Neuronal stem cell (in vitro differentiated cells): ENCODE data around the gene HIP1.
"Not testable (repeated sequence)": the region's sequence is repeated elsewhere in the genome, so short reads cannot be mapped to it uniquely, and the experiment has no call there.

ENCODE experiments used
- DNase-seq: peaks from one replicate; pipeline ENCODE4 v3.0.0-alpha.2; 2013; ENCODE audit warnings: low spot score
- H2AFZ ChIP-seq: one replicate; pipeline ENCODE4 v1.6.1; 2013; ENCODE audit warnings: mild to moderate bottlenecking, low read length, inconsistent platforms
- H2AK5ac ChIP-seq: 2 replicates; pipeline ENCODE4 v1.6.1; 2013; ENCODE audit warnings: low read depth, mild to moderate bottlenecking, inconsistent platforms, low read length, moderate library complexity, mixed read lengths
- H2BK120ac ChIP-seq: 2 replicates; pipeline ENCODE4 v1.6.1; 2013; ENCODE audit warnings: low read depth, mild to moderate bottlenecking, inconsistent platforms, low read length, moderate library complexity, mixed read lengths
- H2BK12ac ChIP-seq: one replicate; pipeline ENCODE4 v1.6.1; 2013; ENCODE audit warnings: low read length, inconsistent platforms
- H2BK15ac ChIP-seq: 2 replicates; pipeline ENCODE4 v1.6.1; 2013; ENCODE audit warnings: mild to moderate bottlenecking, low read length, inconsistent platforms, mixed read lengths
- H2BK5ac ChIP-seq: one replicate; pipeline ENCODE4 v1.6.1; 2013; ENCODE audit warnings: inconsistent platforms, mild to moderate bottlenecking, low read length, moderate library complexity
- H3K14ac ChIP-seq: one replicate; pipeline ENCODE4 v1.6.1; 2013; ENCODE audit warnings: low read length, inconsistent platforms
- H3K18ac ChIP-seq: 2 replicates; pipeline ENCODE4 v1.6.1; 2013; ENCODE audit warnings: low read length, inconsistent platforms
- H3K23ac ChIP-seq: 2 replicates; pipeline ENCODE4 v1.6.1; 2013; ENCODE audit warnings: low read depth, mild to moderate bottlenecking, mixed read lengths, low read length, inconsistent platforms; ENCODE audit not compliant: poor library complexity
- H3K27ac ChIP-seq: replicated peaks from 3 replicates; pipeline ENCODE4 v1.5.1; 2013; ENCODE audit warnings: low read length, inconsistent platforms
- H3K27me3 ChIP-seq, 3 experiments: 2 replicates each; pipeline ENCODE4 v1.6.1; 2013; ENCODE audit warnings: low read length in 3 of 3, mild to moderate bottlenecking in 2 of 3, inconsistent platforms in 1 of 3, low read depth in 1 of 3, mixed read lengths in 1 of 3, moderate library complexity in 1 of 3; ENCODE audit not compliant: control insufficient read depth in 3 of 3, insufficient read depth in 3 of 3
- H3K36me3 ChIP-seq, 2 donors: replicated peaks in 1 of 2; 2 replicates each; pipeline ENCODE4 v1.6.1; 2013; ENCODE audit warnings: low read length in 2 of 2; ENCODE audit not compliant: control insufficient read depth in 2 of 2, insufficient read depth in 2 of 2
- H3K4ac ChIP-seq: 2 replicates; pipeline ENCODE4 v1.6.1; 2013; ENCODE audit warnings: inconsistent platforms, mild to moderate bottlenecking, low read length, moderate library complexity
- H3K4me1 ChIP-seq, 2 donors: 1 replicate in 1 of 2; 2 replicates in 1 of 2; pipeline ENCODE4 v1.6.1; 2013; ENCODE audit warnings: low read length in 2 of 2, low read depth in 1 of 2; ENCODE audit not compliant: control insufficient read depth in 2 of 2, insufficient read depth in 1 of 2
- H3K4me2 ChIP-seq: one replicate; pipeline ENCODE4 v1.6.1; 2013; ENCODE audit warnings: mild to moderate bottlenecking, low read length, inconsistent platforms; ENCODE audit not compliant: insufficient read depth, poor library complexity, severe bottlenecking
- H3K4me3 ChIP-seq, 2 donors: 2 replicates each; pipeline ENCODE4 v1.5.1; 2013; ENCODE audit warnings: low read length in 2 of 2, mild to moderate bottlenecking in 2 of 2, inconsistent platforms in 1 of 2, moderate library complexity in 1 of 2
- H3K79me1 ChIP-seq: one replicate; pipeline ENCODE4 v1.6.1; 2013; ENCODE audit warnings: low read depth, mild to moderate bottlenecking, inconsistent platforms, low read length, moderate library complexity
- H3K9ac ChIP-seq: one replicate; pipeline ENCODE4 v1.6.1; 2013; ENCODE audit warnings: mild to moderate bottlenecking, low read depth, low read length, inconsistent platforms; ENCODE audit not compliant: poor library complexity
- H3K9me3 ChIP-seq, 2 donors: replicated peaks in 1 of 2; 2 replicates each; pipeline versions ENCODE3 to v1.6.1; 2013; ENCODE audit warnings: low read length in 2 of 2, mild to moderate bottlenecking in 2 of 2, inconsistent platforms in 1 of 2, low read depth in 1 of 2, mixed read lengths in 1 of 2, moderate library complexity in 1 of 2; ENCODE audit not compliant: control insufficient read depth in 2 of 2, insufficient read depth in 1 of 2
- H4K8ac ChIP-seq: one replicate; pipeline ENCODE4 v1.6.1; 2013; ENCODE audit warnings: low read depth, mild to moderate bottlenecking, inconsistent platforms, low read length, moderate library complexity
- H4K91ac ChIP-seq: one replicate; pipeline ENCODE4 v1.6.1; 2013; ENCODE audit warnings: low read length, low read depth, mild to moderate bottlenecking, inconsistent platforms; ENCODE audit not compliant: poor library complexity
- WGBS, 2 donors: extraction: QIAGEN DNeasy Blood & Tissue Kit; methylation state at CpG; one replicate each; pipeline ENCODE4 v1.1.7; 2013; ENCODE audit warnings: missing lambda C conversion rate in 2 of 2, mixed read lengths in 1 of 2; ENCODE audit not compliant: insufficient read length in 2 of 2, insufficient replicate concordance in 1 of 2; ENCODE audit errors: extremely low coverage in 2 of 2; 5-methylcytosine and 5-hydroxymethylcytosine counted together

Gene HIP1

DNA sequence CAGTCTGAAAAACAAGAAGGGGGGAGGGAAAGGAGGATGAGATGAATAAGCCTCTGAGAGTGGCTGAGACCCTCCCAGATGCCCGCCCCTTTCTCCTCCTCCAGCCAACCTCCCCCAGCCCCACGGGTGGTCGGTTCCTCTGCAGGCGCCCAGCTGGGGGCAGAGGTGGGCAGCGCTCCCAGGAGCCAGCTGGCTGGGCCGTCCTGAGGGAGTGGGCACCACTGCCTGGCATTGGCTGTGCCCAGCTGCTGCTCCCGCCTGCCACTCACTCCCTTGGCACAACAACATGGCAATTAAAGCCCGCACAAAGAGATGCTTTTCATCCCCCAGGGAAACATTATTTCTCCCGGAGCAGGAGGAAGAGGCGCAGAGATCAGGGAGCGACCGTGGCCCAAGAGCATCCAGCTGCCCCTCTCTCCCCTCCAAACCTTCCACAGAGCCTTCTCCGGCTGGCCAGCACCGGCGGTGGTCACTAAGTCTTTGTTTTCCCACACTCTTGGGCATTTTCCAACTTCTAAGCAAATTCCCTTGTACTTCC, 139.4 kb downstream of the HIP1 start:
- WGBS, 2 donors, result no CpG with 5 or more reads among the region's 15 CpGs

DNA sequence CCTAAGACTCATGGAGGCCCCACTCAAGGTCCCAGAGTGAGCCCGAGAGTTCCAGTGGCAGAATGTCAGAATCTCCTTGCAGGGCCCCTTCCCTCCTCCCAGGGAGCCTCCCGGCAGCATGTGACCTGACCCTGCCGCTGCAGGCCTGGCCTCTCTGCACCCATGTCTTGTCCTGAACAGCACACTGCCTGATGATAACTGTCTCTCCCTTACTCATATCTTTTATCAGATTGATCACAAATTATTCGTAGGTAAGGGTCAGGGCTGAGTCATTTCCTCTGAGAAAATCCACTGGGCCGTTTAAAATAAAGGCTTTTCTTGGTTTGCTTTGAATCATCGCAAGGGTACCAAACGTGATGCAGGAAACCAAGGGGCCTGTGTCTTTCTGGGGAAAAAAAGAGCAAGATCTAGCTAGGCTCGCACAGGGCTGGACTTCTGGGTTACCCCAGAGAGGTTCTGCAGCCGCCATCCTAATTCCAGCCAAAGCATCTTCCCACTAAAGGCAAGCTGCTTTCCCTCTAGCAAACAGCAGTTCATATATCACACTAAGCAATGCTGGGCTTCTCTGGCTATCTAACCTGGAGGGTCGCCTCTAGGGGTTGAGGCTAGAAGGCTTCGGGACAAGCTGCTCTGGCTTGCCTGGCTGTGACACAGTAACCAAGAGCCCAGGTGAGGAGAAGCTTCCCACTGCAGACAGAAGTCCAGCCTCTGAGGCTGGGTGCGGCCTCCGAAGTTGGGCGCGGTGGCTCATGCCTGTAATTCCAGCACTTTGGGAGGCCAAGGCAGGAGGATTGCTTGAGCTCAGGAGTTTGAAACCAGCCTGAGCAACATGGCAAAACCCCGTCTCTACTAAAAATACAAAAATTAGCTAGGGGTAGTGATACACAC, 141.8 kb downstream of the HIP1 start:
- no CpG with 5 or more reads among the region's 16 CpGs for WGBS, 2 donors
- Histone ChIP-seq H2AFZ (no peak overlapping the region), H4K8ac (no peak overlapping the region)

More for the DNA sequence above, 139.4 kb downstream of the HIP1 start:
- peak; percentile 15 for DNase-seq
- no peaks in the 10 kb centered on the region for H3K27me3 ChIP-seq
- H3K27ac ChIP-seq, result peak overlapping the region; percentile 63
- H3K18ac ChIP-seq, result peak overlapping the region; percentile 82
- no peaks in the 10 kb centered on the region for H3K9me3 ChIP-seq
- no peak overlapping the region for H4K91ac ChIP-seq
- peak overlapping the region; percentile 26 for H2AFZ ChIP-seq
- no peak overlapping the region for H3K14ac ChIP-seq
- peaks cover 9 to 40% of the 10 kb centered on the region in 2 donors for H3K36me3 ChIP-seq
- peak overlapping the region; percentile 14 for H3K4me2 ChIP-seq
- H2BK5ac ChIP-seq, result no peak overlapping the region
- H3K4me3 ChIP-seq, result no peak overlapping the region
- peaks cover 3% of the 10 kb centered on the region for H3K79me1 ChIP-seq
- H3K4ac ChIP-seq, result no peak overlapping the region
- H3K9ac ChIP-seq, result no peak overlapping the region
- no peak overlapping the region for H2BK15ac ChIP-seq
- peaks cover 9 to 14% of the 10 kb centered on the region in 2 donors for H3K4me1 ChIP-seq
- H4K8ac ChIP-seq, result no peak overlapping the region
- H2BK12ac ChIP-seq, result no peak overlapping the region
- H3K23ac ChIP-seq, result no peak overlapping the region
- no peak overlapping the region for H2BK120ac ChIP-seq
- H2AK5ac ChIP-seq, result no peak overlapping the region

DNA sequence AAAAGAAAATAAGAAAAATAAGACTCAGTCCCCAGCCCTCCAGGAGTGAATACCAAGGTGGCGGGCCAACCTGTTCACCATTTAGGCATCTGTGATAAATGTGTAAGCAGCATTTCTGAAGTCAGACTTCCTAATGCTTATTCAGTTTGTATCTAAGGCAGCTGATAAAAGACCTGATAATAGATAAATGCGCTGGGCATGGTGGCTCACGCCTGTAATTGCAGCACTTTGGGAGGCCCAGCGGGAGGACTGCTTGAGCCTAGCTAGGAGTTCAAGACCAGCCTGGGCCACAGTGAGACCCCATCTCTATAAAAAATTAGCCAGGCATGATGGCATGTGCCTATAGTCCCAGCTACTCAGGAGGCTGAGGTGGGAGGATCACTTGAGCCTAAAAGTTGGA, 143.0 kb downstream of the HIP1 start:
- no peak overlapping the region for H2AK5ac ChIP-seq
- WGBS, 2 donors, result no CpG with 5 or more reads among the region's 4 CpGs

More for the DNA sequence above, 141.8 kb downstream of the HIP1 start:
- Histone ChIP-seq H2BK15ac (no peak overlapping the region), H3K9me3 (no peaks in the 10 kb centered on the region), H3K79me1 (peaks cover 3% of the 10 kb centered on the region), H3K4ac (no peak overlapping the region), H3K27me3 (no peaks in the 10 kb centered on the region), H3K9ac (no peak overlapping the region), H3K18ac (peak overlapping the region; percentile 71), H3K14ac (no peak overlapping the region), H3K4me1 (peaks cover 9 to 14% of the 10 kb centered on the region in 2 donors), H3K4me2 (no peak overlapping the region), H2BK5ac (no peak overlapping the region), H3K36me3 (peaks cover 19 to 48% of the 10 kb centered on the region in 2 donors), H3K27ac (no peak overlapping the region), H2BK120ac (no peak overlapping the region), H3K4me3 (no peak overlapping the region), H2AK5ac (no peak overlapping the region), H4K91ac (no peak overlapping the region), H3K23ac (peak overlapping the region; percentile 47), H2BK12ac (peak overlapping the region; percentile 58)
- no peak for DNase-seq

DNA sequence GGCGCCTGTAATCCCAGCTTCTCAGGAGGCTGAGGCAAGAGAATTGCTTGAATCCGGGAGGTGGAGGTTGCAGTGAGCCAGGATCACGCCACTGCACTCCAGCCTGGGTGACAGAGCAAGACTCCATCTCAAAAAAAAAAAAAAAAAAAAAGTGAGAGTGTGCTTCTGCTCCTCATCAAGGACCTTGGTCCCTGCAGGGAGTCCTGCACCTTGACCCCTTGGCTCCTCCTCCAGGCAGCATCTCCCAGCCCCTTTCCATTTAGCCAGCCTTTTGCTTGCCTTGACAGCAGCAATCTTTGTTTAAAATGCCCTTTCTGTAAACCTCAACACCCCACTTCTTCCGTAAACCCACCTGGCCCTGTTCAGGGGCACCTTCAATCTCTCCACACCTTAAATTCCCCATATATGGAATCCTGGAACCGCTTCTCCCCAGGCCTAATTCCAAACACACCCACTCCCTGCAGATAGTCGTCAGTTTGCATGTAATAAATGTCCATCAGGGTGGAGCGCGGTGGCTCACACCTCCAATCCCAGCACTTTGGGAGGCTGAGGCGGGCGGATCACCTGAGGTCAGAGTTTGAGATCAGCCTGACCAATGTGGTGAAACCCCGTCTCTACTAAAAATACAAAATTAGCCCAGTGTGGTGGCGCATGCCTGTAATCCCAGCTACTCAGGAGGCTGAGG, 145.1 kb downstream of the HIP1 start:
- H3K36me3 ChIP-seq, result peaks cover 29 to 73% of the 10 kb centered on the region in 2 donors
- not testable (repeated sequence) for H4K91ac ChIP-seq, H3K27me3 ChIP-seq, H3K79me1 ChIP-seq, H3K4me3 ChIP-seq, H2AFZ ChIP-seq, DNase-seq, H3K18ac ChIP-seq, H3K4ac ChIP-seq, H3K23ac ChIP-seq, H3K4me1 ChIP-seq, H3K9ac ChIP-seq, H2AK5ac ChIP-seq, H2BK120ac ChIP-seq, H2BK12ac ChIP-seq, H3K4me2 ChIP-seq, H4K8ac ChIP-seq, H2BK5ac ChIP-seq, H3K9me3 ChIP-seq, H2BK15ac ChIP-seq, H3K27ac ChIP-seq, H3K14ac ChIP-seq
- WGBS, 2 donors, result no CpG with 5 or more reads among the region's 12 CpGs

More for the DNA sequence above, 143.0 kb downstream of the HIP1 start:
- no peak overlapping the region for H2BK12ac ChIP-seq
- H2AFZ ChIP-seq, result no peak overlapping the region
- H3K27ac ChIP-seq, result no peak overlapping the region
- H3K4me2 ChIP-seq, result no peak overlapping the region
- H3K79me1 ChIP-seq, result peaks cover 3% of the 10 kb centered on the region
- H3K14ac ChIP-seq, result no peak overlapping the region
- H2BK15ac ChIP-seq, result no peak overlapping the region
- no peak overlapping the region for H3K9ac ChIP-seq
- H3K4me1 ChIP-seq, result peaks cover 9 to 14% of the 10 kb centered on the region in 2 donors
- H3K27me3 ChIP-seq, result no peaks in the 10 kb centered on the region
- H3K4ac ChIP-seq, result no peak overlapping the region
- H3K18ac ChIP-seq, result no peak overlapping the region
- H3K4me3 ChIP-seq, result no peak overlapping the region
- H3K23ac ChIP-seq, result no peak overlapping the region
- peaks cover 0 to 4% of the 10 kb centered on the region in 2 donors for H3K9me3 ChIP-seq
- no peak for DNase-seq
- H2BK5ac ChIP-seq, result no peak overlapping the region
- no peak overlapping the region for H2BK120ac ChIP-seq
- no peak overlapping the region for H4K91ac ChIP-seq
- no peak overlapping the region for H4K8ac ChIP-seq
- H3K36me3 ChIP-seq, result peaks cover 27 to 58% of the 10 kb centered on the region in 2 donors
